GM12875 (cell line): Measurements from ENCODE around the gene FBRS.
"Not testable (repeated sequence)": the region's sequence is repeated elsewhere in the genome, so short reads cannot be mapped to it uniquely, and the experiment has no call there.

ENCODE experiments used
- H3K4me3 ChIP-seq: one replicate; pipeline ENCODE4 v1.5.1; 2011; ENCODE audit warnings: low read depth, low read length, control low read depth
- CTCF ChIP-seq: IDR thresholded peaks from 2 replicates; pipeline ENCODE4 v1.5.1; 2011; ENCODE audit warnings: low read depth, mild to moderate bottlenecking, control low read depth, inconsistent platforms, low read length, moderate library complexity, borderline replicate concordance; ENCODE audit not compliant: insufficient read depth

The FBRS gene

GRCh38 chr16:30620169-30620568 is 38.1 kb upstream of the FBRS start:
- no peak overlapping the region for H3K4me3 ChIP-seq
- TF ChIP-seq CTCF = no peak

DNA sequence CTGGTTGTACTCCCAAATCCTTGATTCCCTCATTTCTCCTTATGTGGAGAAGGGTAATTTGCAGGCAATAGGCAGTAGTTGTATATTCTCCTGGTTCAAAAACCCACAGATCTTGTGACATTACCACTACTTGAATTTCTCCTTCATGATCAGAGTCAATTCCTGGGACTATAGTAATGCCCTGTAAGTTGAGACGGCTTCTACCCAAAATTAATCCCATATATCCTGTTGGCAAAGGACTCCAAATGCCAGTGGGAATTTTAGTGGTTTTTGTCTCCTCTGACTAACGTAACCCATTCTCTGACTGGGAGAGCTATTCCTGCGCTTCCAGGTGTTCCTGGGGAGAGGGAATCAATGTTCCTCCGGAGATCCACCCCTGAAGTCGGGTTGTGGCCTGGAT is 36.5 kb upstream of the FBRS start:
- no peak overlapping the region for H3K4me3 ChIP-seq

DNA sequence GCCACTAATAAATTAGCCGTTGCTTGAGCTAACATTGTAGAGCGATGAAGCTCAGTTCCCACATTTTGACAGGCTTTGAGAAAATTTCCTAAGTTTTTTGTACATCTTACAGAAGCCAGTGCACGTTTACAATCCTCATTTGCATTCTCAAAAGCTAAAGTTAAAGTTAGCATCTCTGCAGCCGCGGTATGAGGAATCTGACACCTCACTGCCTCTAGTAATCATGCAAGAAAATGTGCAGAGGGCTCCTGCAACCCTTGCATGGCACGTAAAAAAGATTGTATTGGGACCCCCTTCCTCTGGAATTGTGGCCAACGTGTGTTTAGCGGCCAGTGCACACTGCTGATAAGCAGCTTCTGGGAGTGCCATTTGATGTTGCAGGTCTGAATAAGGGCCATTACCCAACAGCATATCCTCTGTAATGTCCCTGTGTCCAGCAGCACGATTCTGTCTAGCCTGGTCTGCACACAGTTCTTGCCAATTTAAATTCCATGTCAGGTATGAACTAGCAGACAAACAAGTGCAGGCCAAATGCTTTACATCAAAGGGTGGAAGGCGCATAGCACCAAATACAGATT is 35.7 kb upstream of the FBRS start:
- TF ChIP-seq CTCF = no peak
- H3K4me3 ChIP-seq = no peak overlapping the region

More for the DNA sequence above, 36.5 kb upstream of the FBRS start:
- no peak for TF ChIP-seq CTCF

- TF ChIP-seq CTCF = no peak
- H3K4me3 ChIP-seq = no peak overlapping the region
These were observed 34.5 kb upstream of the FBRS start for GRCh38 chr16:30623536-30624283.

GRCh38 chr16:30626236-30626635 is 32.0 kb upstream of the FBRS start:
- H3K4me3 ChIP-seq = no peak overlapping the region
- TF ChIP-seq CTCF = no peak

- peak; percentile 88 for TF ChIP-seq CTCF
These were observed 29.3 kb upstream of the FBRS start for GRCh38 chr16:30628628-30629540.

GRCh38 chr16:30632454-30632853 is 25.8 kb upstream of the FBRS start:
- not testable (repeated sequence) for H3K4me3 ChIP-seq

More at GRCh38 chr16:30628628-30629540, 29.3 kb upstream of the FBRS start:
- H3K4me3 ChIP-seq = no peak overlapping the region
